GM18909 (cell line): Measurements from ENCODE around the gene MTHFD2L.
"Not testable (repeated sequence)": the region's sequence is repeated elsewhere in the genome, so short reads cannot be mapped to it uniquely, and the experiment has no call there.

Source experiments
- ATAC-seq: cut with Tn5 transposase; IDR thresholded peaks from one replicate; pipeline ENCODE4 v1.9.1; 2021; ENCODE audit warnings: mild to moderate bottlenecking; ENCODE audit not compliant: unreplicated experiment, poor library complexity

MTHFD2L gene

GRCh38 chr4:74181219-74181618 is 23.3 kb downstream of the MTHFD2L start:
- no peak for ATAC-seq

- ATAC-seq, result no peak
Measured at GRCh38 chr4:74188912-74189311, 31.0 kb downstream of the MTHFD2L start.

- peak; percentile 70 for ATAC-seq
Measured at GRCh38 chr4:74189331-74190043, 31.6 kb downstream of the MTHFD2L start.

- ATAC-seq, result no peak
Measured at GRCh38 chr4:74190332-74190731, 32.4 kb downstream of the MTHFD2L start.

- ATAC-seq, result no peak
Measured at GRCh38 chr4:74190919-74191397, 33.0 kb downstream of the MTHFD2L start.

GRCh38 chr4:74197080-74197479 is 39.2 kb downstream of the MTHFD2L start:
- peak; percentile 58 for ATAC-seq

- ATAC-seq, result no peak
Measured at GRCh38 chr4:74202062-74202586, 44.2 kb downstream of the MTHFD2L start.

- no peak for ATAC-seq
Measured at GRCh38 chr4:74203467-74203866, 45.5 kb downstream of the MTHFD2L start.

GRCh38 chr4:74205046-74205445 is 47.1 kb downstream of the MTHFD2L start:
- ATAC-seq, result no peak

GRCh38 chr4:74205559-74205958 is 47.6 kb downstream of the MTHFD2L start:
- no peak for ATAC-seq

GRCh38 chr4:74206088-74206825 is 48.3 kb downstream of the MTHFD2L start:
- peak; percentile 87 for ATAC-seq

GRCh38 chr4:74214457-74215159 is 56.7 kb downstream of the MTHFD2L start:
- not testable (repeated sequence) for ATAC-seq

- not testable (repeated sequence) for ATAC-seq
Measured at GRCh38 chr4:74215236-74215635, 57.3 kb downstream of the MTHFD2L start.

GRCh38 chr4:74217365-74217764 is 59.4 kb downstream of the MTHFD2L start:
- ATAC-seq, result no peak

- no peak for ATAC-seq
Measured at GRCh38 chr4:74218201-74218600, 60.3 kb downstream of the MTHFD2L start.

- ATAC-seq, result no peak
Measured at GRCh38 chr4:74219240-74219639, 61.3 kb downstream of the MTHFD2L start.

- ATAC-seq, result no peak
Measured at GRCh38 chr4:74223098-74223497, 65.2 kb downstream of the MTHFD2L start.

- ATAC-seq, result no peak
Measured at GRCh38 chr4:74223801-74224200, 65.9 kb downstream of the MTHFD2L start.

GRCh38 chr4:74228691-74229640 is 71.0 kb downstream of the MTHFD2L start:
- ATAC-seq, result peak; percentile 87
